HG02852 (cell line): Measurements from ENCODE around the gene ZNG1E.
"Not testable (repeated sequence)": the region's sequence is repeated elsewhere in the genome, so short reads cannot be mapped to it uniquely, and the experiment has no call there.

Source experiments
- ATAC-seq: cut with Tn5 transposase; IDR thresholded peaks from one replicate; pipeline ENCODE4 v1.9.1; 2021; ENCODE audit warnings: mild to moderate bottlenecking, moderate library complexity; ENCODE audit not compliant: unreplicated experiment

ZNG1E gene

DNA sequence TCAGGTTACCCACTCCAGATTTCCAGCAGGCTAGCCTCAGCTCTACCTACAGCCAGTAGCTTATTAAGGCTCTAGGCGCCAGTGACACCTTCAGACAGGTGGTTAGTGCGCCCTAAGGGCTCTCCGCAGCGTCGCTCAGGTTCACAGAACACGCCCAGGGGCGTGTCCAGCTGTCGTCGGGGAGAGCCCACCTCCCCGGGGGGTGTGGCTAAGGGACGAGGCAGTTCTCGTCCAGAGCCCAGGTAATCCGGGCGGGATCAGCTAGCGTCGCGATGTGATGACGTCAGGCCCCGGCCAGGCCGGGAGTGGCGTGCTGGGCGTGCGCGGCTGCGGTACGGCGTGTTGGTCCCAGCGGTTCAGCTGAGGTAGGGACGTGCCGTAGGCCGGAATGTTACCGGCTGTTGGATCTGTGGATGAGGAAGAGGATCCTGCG is at the start of gene ZNG1E:
ZNG1E (plus strand) TSS at position 340 of the 433 bp plus-strand sequence; CDS start at position 389, 49 bp downstream.
- not testable (repeated sequence) for ATAC-seq

DNA sequence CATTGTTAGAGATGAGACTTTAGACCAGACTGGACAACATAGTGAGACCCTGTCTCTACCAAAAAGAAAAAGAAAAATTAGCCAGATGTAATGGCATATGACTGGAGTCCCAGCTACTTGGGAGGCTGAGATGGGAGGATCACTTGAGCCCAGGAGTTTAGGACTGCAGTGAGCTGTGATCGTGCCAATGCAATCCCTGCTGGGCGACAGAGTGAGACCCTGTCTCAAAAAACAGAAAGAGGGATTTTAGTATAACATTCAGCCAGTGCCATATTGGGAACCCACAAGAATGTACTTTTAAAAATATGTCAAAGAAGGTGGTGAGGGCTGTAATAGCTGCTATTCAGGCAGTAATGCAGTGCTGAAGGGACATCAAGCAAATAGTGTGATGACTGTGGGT is 2.1 kb upstream of the ZNG1E start:
- not testable (repeated sequence) for ATAC-seq

DNA sequence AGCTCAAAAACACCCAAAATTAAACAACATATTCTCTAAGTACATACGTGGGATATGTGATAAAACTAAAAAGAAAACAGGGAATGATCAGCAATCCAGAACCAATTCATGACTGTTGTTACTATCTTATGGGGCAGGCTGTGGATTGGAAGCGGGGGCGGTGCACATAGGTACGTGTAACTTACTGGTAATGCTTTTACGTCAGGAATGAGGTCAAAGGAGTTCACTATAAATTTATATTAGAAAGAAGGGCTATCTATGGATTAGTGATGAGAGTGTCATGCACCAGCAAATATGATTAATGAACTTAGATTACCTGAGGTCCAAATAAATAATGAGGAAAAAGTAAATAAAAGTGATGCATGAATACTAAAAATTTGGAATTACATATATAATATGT is 710 bp upstream of the ZNG1E start:
- not testable (repeated sequence) for ATAC-seq

DNA sequence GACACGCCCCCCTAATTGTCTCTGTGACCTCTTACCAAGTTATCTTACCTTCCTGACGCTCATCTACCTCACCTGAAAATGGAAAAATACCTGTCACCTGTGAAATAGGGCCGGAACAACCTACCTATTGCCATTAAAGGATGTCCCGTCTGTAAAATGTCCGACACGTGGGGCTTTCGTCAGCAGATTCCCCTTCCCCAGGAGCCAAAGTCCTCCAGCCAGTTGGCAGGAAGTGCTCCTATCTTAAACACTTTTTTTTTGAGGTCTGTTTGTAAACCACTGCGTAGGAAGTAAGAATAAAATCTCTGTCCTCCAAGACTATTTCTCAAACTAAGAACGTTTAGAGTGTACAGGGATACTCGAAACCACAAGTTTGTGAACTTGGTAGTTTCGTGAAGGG is 661 bp downstream of the ZNG1E start:
- ATAC-seq: not testable (repeated sequence)

DNA sequence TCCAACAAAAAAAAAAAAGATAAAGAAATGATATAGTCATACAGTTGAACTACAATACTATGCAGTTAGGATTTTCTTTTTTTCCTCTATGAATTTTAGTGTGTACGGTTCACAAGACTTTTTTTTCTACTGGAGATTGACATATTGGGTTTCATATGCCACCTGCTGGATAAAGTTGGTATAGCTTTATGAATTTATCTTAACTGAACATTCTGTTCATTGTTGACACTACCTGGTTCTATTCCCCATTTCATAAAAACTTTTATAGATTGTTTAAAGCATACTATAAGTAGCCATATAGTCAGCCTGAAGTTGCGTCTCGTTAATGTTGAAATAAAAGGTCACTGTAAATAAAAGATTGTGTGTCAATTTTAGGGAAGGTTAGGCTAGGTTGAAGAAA is 2.8 kb downstream of the ZNG1E start:
- not testable (repeated sequence) for ATAC-seq

DNA sequence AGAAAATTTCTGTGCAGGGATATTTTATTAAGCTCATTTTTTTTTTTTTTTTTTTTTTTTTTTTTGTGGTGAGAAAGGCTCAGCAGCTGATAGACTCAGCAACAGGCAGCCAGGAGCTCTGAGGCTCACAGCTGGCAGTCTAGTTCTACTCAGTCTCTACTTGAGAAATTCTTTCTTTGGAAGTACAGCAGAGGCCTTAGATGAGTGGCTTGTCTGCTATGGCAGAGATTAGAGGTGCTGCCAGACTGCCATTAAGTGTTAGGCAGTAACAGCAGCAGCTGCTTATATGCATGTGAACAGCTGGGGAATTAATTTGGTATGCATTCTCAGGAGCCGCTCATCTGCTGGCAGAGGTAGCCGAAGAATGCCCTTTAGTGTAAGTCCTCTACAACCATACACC is 27.8 kb downstream of the ZNG1E start:
- ATAC-seq: not testable (repeated sequence)

DNA sequence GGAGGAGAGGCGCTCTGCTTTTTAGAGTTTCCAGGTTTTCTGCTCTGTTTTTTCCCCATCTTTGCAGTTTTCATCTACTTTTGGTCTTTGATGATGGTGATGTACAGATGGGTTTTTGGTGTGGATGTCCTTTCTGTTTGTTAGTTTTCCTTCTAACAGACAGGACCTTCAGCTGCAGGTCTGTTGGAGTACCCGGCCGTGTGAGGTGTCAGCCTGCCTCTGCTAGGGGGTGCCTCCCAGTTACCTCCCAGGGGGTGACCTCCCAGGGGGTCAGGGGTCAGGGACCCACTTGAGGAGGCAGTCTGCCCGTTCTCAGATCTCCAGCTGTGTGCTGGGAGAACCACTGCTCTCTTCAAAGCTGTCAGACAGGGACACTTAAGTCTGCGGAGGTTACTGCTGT is 38.7 kb downstream of the ZNG1E start:
- not testable (repeated sequence) for ATAC-seq

DNA sequence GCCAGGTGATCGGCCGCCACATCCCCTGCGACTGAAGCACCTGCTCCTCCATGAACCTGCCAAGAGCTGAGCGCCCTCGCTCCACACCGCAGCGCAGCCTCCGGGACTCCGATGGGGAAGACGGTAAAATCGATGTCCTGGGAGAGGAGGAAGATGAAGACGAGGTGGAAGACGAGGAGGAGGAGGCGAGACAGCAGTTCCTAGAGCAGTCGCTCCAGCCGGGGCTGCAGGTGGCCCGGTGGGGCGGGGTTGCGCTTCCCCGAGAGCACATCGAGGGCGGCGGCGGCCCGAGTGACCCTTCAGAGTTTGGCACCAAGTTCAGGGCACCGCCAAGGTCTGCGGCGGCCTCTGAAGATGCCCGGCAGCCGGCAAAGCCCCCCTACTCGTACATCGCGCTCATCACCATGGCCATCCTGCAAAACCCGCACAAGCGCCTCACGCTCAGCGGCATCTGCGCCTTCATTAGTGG is 61.4 kb downstream of the ZNG1E start, which contains the start of gene FOXD4L4:
FOXD4L4 (plus strand) TSS at position 51 of the 469 bp plus-strand sequence; CDS start at position 51, 0 bp downstream.
- ATAC-seq: not testable (repeated sequence)

DNA sequence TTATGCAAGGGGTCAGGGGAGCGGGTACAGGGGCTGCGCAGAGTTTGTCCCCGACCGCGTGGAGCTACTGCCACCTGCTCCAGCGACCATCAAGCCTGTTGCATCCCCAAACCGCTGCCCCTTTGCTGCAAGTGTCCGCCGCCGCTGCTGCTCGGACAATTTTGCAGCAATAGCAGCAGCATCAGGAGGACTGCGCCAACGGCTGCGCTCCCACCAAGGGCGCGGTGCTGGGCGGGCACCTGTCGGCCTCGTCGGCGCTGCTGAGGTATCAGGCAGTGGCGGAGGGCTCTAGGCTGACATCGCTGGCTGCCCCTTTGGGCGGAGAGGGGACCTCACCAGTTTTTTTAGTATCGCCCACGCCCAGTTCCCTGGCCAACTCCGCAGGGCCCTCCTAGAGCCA is 62.4 kb downstream of the ZNG1E start:
- not testable (repeated sequence) for ATAC-seq
